Measurements from ENCODE around the gene SLC26A9. TPM values are rescaled to one million over a fixed set of nuclear protein-coding genes. Genes with fewer than 3 reads are reported as not detected.

Gene SLC26A9
- total RNA-seq, 6 experiments from 2014 or later = not detected

GRCh38 chr1:205961991-205962820, 18.9 kb upstream of the SLC26A9 start:
- H3K36me3 Mint-ChIP-seq (ENCODE audit: low read depth) = no peaks in the 10 kb centered on the region
- no peak overlapping the region for H3K27ac Mint-ChIP-seq
- no peaks in the 10 kb centered on the region for H3K9me3 Mint-ChIP-seq
- H3K4me3 Mint-ChIP-seq = no peak overlapping the region
- peaks cover 36% of the 10 kb centered on the region for H3K4me1 Mint-ChIP-seq (ENCODE audit: low read depth)
- DNase-seq = no peak
- peaks cover 19% of the 10 kb centered on the region for H3K27me3 Mint-ChIP-seq (ENCODE audit: insufficient read depth)
- TF ChIP-seq, protein P1, sequence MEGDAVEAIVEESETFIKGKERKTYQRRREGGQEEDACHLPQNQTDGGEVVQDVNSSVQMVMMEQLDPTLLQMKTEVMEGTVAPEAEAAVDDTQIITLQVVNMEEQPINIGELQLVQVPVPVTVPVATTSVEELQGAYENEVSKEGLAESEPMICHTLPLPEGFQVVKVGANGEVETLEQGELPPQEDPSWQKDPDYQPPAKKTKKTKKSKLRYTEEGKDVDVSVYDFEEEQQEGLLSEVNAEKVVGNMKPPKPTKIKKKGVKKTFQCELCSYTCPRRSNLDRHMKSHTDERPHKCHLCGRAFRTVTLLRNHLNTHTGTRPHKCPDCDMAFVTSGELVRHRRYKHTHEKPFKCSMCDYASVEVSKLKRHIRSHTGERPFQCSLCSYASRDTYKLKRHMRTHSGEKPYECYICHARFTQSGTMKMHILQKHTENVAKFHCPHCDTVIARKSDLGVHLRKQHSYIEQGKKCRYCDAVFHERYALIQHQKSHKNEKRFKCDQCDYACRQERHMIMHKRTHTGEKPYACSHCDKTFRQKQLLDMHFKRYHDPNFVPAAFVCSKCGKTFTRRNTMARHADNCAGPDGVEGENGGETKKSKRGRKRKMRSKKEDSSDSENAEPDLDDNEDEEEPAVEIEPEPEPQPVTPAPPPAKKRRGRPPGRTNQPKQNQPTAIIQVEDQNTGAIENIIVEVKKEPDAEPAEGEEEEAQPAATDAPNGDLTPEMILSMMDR (IDR thresholded peaks at IDR 0.05) = no peak

DNA sequence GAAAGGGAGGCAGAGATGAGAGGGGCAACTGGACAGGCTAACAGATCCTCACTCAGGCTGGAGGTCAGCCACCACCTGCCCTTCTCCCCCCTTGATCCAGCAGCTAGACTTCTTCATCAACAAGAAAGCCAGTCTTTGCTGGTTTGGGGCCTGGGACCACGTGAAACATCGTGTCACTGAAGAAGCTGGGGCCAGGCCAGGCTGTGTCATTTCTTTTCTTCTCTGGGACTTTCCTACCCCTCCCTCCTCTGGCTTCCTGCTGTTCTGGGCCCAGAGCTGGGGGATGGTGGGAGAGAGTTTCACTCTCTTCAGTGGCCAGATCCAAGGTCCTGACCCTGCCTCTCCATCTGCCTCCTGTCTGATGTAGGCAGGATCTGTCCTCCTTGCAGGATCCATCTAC, 18.1 kb upstream of the SLC26A9 start:
- H3K4me1 Mint-ChIP-seq (ENCODE audit: low read depth) = peaks cover 36% of the 10 kb centered on the region
- no peaks in the 10 kb centered on the region for H3K9me3 Mint-ChIP-seq

GRCh38 chr1:205959789-205960188, 16.5 kb upstream of the SLC26A9 start:
- TF ChIP-seq, protein P1 (IDR thresholded peaks at IDR 0.05) = no peak
- H3K36me3 Mint-ChIP-seq (ENCODE audit: low read depth) = no peaks in the 10 kb centered on the region
- peaks cover 33% of the 10 kb centered on the region for H3K27me3 Mint-ChIP-seq (ENCODE audit: insufficient read depth)
- H3K27ac Mint-ChIP-seq = no peak overlapping the region
- no peak overlapping the region for H3K4me3 Mint-ChIP-seq
- H3K4me1 Mint-ChIP-seq (ENCODE audit: low read depth) = peaks cover 36% of the 10 kb centered on the region
- no peaks in the 10 kb centered on the region for H3K9me3 Mint-ChIP-seq
- DNase-seq = no peak

More for the DNA sequence above, 18.1 kb upstream of the SLC26A9 start:
- no peak for DNase-seq
- Mint-ChIP-seq H3K4me3 (no peak overlapping the region), H3K27ac (no peak overlapping the region), H3K36me3 (ENCODE audit: low read depth) (no peaks in the 10 kb centered on the region), H3K27me3 (ENCODE audit: insufficient read depth) (peaks cover 22% of the 10 kb centered on the region)
- TF ChIP-seq, protein P1 (IDR thresholded peaks at IDR 0.05) = no peak

DNA sequence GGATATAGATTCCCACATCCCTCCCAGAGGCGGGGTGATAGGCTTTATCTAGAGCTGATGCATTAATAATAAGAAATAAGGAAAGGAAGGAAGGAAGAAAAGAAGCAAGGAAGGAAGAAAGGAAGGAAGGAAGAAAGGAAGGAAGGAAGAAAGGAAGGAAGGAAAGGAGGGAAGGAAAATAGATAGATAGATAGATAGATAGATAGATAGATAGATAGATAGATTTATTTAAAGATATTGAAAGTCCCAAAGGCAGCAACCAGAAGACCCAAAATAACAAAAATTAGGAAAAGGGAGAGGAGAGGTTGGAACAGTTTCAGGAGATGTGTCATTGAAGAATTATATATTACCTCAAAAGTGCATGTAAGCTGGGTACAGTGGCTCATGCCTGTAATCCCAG, 12.2 kb upstream of the SLC26A9 start:
- peaks cover 39% of the 10 kb centered on the region for H3K27me3 Mint-ChIP-seq (ENCODE audit: insufficient read depth)
- no peaks in the 10 kb centered on the region for H3K36me3 Mint-ChIP-seq (ENCODE audit: low read depth)
- peaks cover 14% of the 10 kb centered on the region for H3K4me1 Mint-ChIP-seq (ENCODE audit: low read depth)
- TF ChIP-seq, protein P1 (IDR thresholded peaks at IDR 0.05) = no peak
- H3K4me3 Mint-ChIP-seq = no peak overlapping the region
- H3K27ac Mint-ChIP-seq = no peak overlapping the region
- DNase-seq = no peak
- no peaks in the 10 kb centered on the region for H3K9me3 Mint-ChIP-seq

DNA sequence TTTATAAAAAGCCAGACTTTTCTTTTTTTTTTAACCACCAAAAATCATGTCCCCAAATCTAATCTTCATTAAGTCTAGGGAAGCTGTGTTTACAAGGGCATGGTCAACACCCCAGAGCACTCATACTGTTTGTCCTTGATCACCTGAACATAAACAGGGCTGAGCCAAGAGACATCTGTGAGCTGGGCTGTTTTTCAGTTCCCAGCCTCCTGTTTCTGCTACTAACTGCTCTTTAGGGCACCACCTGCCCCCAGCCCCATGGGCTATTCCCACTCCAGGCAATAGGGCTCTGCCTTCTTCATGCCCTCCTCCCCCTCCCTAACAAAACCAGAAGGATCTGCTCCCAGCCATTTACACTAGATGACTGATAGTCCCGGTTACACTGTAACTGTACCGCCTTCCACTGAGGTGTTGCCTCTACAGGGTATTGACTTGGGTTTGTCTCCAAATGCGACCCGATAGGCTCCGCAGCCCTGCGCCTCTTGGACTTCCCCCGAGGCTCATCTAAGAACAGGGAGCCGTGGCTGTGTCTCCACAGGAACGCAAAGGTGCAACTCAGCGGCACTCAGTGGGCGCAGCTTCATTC, 11.7 kb upstream of the SLC26A9 start:
- Mint-ChIP-seq H3K36me3 (ENCODE audit: low read depth) (no peaks in the 10 kb centered on the region), H3K27me3 (ENCODE audit: insufficient read depth) (peaks cover 37% of the 10 kb centered on the region), H3K9me3 (no peaks in the 10 kb centered on the region)

More for the DNA sequence above, 11.7 kb upstream of the SLC26A9 start:
- peaks cover 20% of the 10 kb centered on the region for H3K4me1 Mint-ChIP-seq (ENCODE audit: low read depth)
- H3K4me3 Mint-ChIP-seq = no peak overlapping the region
- DNase-seq = no peak
- no peak overlapping the region for H3K27ac Mint-ChIP-seq
- TF ChIP-seq, protein P1 (IDR thresholded peaks at IDR 0.05) = no peak
